WTC11 (cell line): Measurements from ENCODE around the gene UCHL3. TPM values are rescaled to one million over a fixed set of nuclear protein-coding genes. Genes with fewer than 3 reads are reported as not detected.

Experiments
- ATF1 ChIP-seq: sonication (generic); formaldehyde crosslinking; IDR thresholded peaks from 2 replicates; pipeline ENCODE4 v1.8.1; 2023; ENCODE audit warnings: mild to moderate bottlenecking, moderate library complexity, missing genetic modification reagents
- ELF4 ChIP-seq: sonication (generic); formaldehyde crosslinking; IDR thresholded peaks from 2 replicates; pipeline ENCODE4 v1.8.1; 2022; ENCODE audit warnings: low read depth, mild to moderate bottlenecking, moderate library complexity, missing genetic modification reagents
- FOXK1 ChIP-seq: sonication (generic); formaldehyde crosslinking; IDR thresholded peaks from 2 replicates; pipeline ENCODE4 v1.8.0; 2022; ENCODE audit warnings: mild to moderate bottlenecking, moderate library complexity, missing genetic modification reagents
- GABPB1 ChIP-seq: sonication (generic); formaldehyde crosslinking; IDR thresholded peaks from 2 replicates; pipeline ENCODE4 v1.8.1; 2023; ENCODE audit warnings: mild to moderate bottlenecking, missing genetic modification reagents
- IRF2 ChIP-seq: sonication (generic); formaldehyde crosslinking; IDR thresholded peaks from 2 replicates; pipeline ENCODE4 v1.8.0; 2022; ENCODE audit warnings: low read depth, missing genetic modification reagents, borderline replicate concordance
- MYBL2 ChIP-seq: sonication (generic); formaldehyde crosslinking; IDR thresholded peaks from 2 replicates; pipeline ENCODE4 v1.8.1; 2023; ENCODE audit warnings: mild to moderate bottlenecking, moderate library complexity, missing genetic modification reagents
- NFATC4 ChIP-seq: fragments of 250-450 bp; sonication (Bioruptor Pico); IDR thresholded peaks from 2 replicates; pipeline ENCODE4 v1.9.0; 2021; ENCODE audit warnings: mild to moderate bottlenecking
- NFE2L1 ChIP-seq: sonication (generic); formaldehyde crosslinking; IDR thresholded peaks from 2 replicates; pipeline ENCODE4 v1.8.1; 2023; ENCODE audit warnings: missing genetic modification reagents
- NR2C2 ChIP-seq: sonication (generic); formaldehyde crosslinking; IDR thresholded peaks from 2 replicates; pipeline ENCODE4 v1.8.0; 2022; ENCODE audit warnings: mild to moderate bottlenecking, missing genetic modification reagents
- PRRX2 ChIP-seq: fragments of 250-450 bp; sonication (Bioruptor Pico); IDR thresholded peaks from 2 replicates; pipeline ENCODE4 v1.8.0; 2021; ENCODE audit warnings: mild to moderate bottlenecking
- RELA ChIP-seq: sonication (generic); formaldehyde crosslinking; IDR thresholded peaks from 2 replicates; pipeline ENCODE4 v1.8.1; 2022; ENCODE audit warnings: missing genetic modification reagents, mild to moderate bottlenecking, borderline replicate concordance
- SMAD3 ChIP-seq: sonication (generic); formaldehyde crosslinking; IDR thresholded peaks from 2 replicates; pipeline ENCODE4 v1.8.0; 2022; ENCODE audit warnings: missing genetic modification reagents, mild to moderate bottlenecking, borderline replicate concordance
- SMAD4 ChIP-seq: sonication (generic); formaldehyde crosslinking; IDR thresholded peaks from 2 replicates; pipeline ENCODE4 v1.8.0; 2022; ENCODE audit warnings: mild to moderate bottlenecking, missing genetic modification reagents
- SP1 ChIP-seq: sonication (generic); formaldehyde crosslinking; conservative IDR thresholded peaks from 2 replicates; pipeline ENCODE4 v1.8.1; 2022; ENCODE audit warnings: missing genetic modification reagents
- TEAD1 ChIP-seq: sonication (generic); formaldehyde crosslinking; IDR thresholded peaks from 2 replicates; pipeline ENCODE4 v1.8.0; 2022; ENCODE audit warnings: mild to moderate bottlenecking, missing genetic modification reagents
- ZNF138 ChIP-seq: sonication (generic); formaldehyde crosslinking; conservative IDR thresholded peaks from 2 replicates; pipeline ENCODE4 v1.8.1; 2022; ENCODE audit warnings: mild to moderate bottlenecking, moderate library complexity, missing genetic modification reagents
- ZNF232 ChIP-seq: sonication (generic); formaldehyde crosslinking; IDR thresholded peaks from 2 replicates; pipeline ENCODE4 v1.8.0; 2022; ENCODE audit warnings: mild to moderate bottlenecking, missing genetic modification reagents
- ZNF396 ChIP-seq: fragments of 250-450 bp; sonication (Bioruptor Pico); IDR thresholded peaks from 2 replicates; pipeline ENCODE4 v1.8.0; 2021; ENCODE audit warnings: mild to moderate bottlenecking, moderate library complexity, borderline replicate concordance
- ZNF671 ChIP-seq: fragments of 250-450 bp; sonication (Bioruptor Pico); IDR thresholded peaks from 2 replicates; pipeline ENCODE4 v1.8.0; 2021; ENCODE audit warnings: mild to moderate bottlenecking
- total RNA-seq: library from RNA; stranded (reverse); gene quantifications from 3 replicates; pipeline ENCODE4 v1.2.3, GENCODE V29; 2021
- TF ChIP-seq, protein P1 (sequence below): fragments of 250-450 bp; sonication (Bioruptor Pico); IDR thresholded peaks from 2 replicates; pipeline ENCODE4 v1.9.0; 2021; ENCODE audit warnings: mild to moderate bottlenecking, borderline replicate concordance
- TF ChIP-seq, protein P2 (sequence below): sonication (generic); formaldehyde crosslinking; IDR thresholded peaks from 2 replicates; pipeline ENCODE4 v1.8.1; 2022; ENCODE audit warnings: low read depth, missing genetic modification reagents, borderline replicate concordance
- TF ChIP-seq, protein P3 (sequence below): sonication (generic); formaldehyde crosslinking; IDR thresholded peaks from 2 replicates; pipeline ENCODE4 v1.8.1; 2023; ENCODE audit warnings: mild to moderate bottlenecking, missing genetic modification reagents
- TF ChIP-seq, protein P4 (sequence below): fragments of 250-450 bp; sonication (Bioruptor Pico); IDR thresholded peaks from 2 replicates; pipeline ENCODE4 v1.9.0; 2021; ENCODE audit warnings: mild to moderate bottlenecking
- TF ChIP-seq, protein P5 (sequence below): sonication (generic); formaldehyde crosslinking; conservative IDR thresholded peaks from 2 replicates; pipeline ENCODE4 v1.8.1; 2022; ENCODE audit warnings: mild to moderate bottlenecking, missing genetic modification reagents
- TF ChIP-seq, protein P6 (sequence below): fragments of 250-450 bp; sonication (Bioruptor Pico); IDR thresholded peaks from 2 replicates; pipeline ENCODE4 v1.9.0; 2021; ENCODE audit warnings: moderate library complexity, mild to moderate bottlenecking, inconsistent platforms, borderline replicate concordance
- TF ChIP-seq, protein P7 (sequence below): fragments of 250-450 bp; sonication (Bioruptor Pico); conservative IDR thresholded peaks from 2 replicates; pipeline ENCODE4 v1.9.0; 2021; ENCODE audit warnings: mild to moderate bottlenecking
- TF ChIP-seq, protein P8 (sequence below): sonication (generic); formaldehyde crosslinking; IDR thresholded peaks from 2 replicates; pipeline ENCODE4 v1.8.0; 2022; ENCODE audit warnings: mild to moderate bottlenecking, missing genetic modification reagents
- TF ChIP-seq, protein P9 (sequence below): sonication (generic); formaldehyde crosslinking; IDR thresholded peaks from 2 replicates; pipeline ENCODE4 v1.8.1; 2023; ENCODE audit warnings: mild to moderate bottlenecking, missing genetic modification reagents, moderate library complexity

UCHL3 gene
- total RNA-seq, 1 experiment from 2014 or later = 46.9 TPM

DNA sequence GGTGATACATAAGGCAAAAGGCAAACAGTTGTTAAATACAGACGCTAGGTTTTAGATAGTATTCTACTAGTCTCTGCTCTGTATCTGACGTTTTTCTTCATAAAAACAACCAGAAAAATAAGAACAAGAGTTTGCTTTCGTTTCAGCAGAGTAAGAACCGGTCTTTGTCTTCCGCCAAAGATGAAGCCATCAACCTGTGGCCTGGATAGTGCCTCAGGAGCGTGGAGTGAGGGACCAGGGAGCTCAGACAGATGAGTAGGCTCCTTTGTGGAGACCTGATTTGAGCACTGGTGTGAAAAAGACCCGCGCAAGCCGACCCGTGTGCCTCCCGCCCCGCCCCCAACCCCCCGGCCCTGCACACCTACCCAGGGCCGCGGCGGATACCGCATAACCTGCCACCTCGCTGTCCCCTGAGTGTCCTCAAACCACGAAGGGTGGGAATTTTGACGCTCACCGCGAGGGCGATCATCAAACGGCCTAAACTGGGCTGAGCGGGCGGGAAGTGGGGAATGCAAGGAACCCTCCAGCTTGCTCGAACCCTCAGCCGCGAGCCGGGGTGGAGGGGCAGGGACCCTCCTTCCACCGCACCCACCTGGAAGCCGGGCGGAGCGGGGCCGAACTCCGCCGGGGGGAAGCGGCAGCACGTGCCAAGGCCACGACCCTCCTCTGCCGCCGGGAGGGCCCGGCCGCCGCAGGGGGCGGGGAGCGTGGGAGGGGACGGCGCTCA, 85.7 kb downstream of the UCHL3 start (continued):
- peak; percentile 58; the same call in 1 of the 2 replicates for TF ChIP-seq SMAD3 (CRISPR knock-in tag)
- no peak for TF ChIP-seq PRRX2 (CRISPR knock-in tag)
- TF ChIP-seq, protein P1, sequence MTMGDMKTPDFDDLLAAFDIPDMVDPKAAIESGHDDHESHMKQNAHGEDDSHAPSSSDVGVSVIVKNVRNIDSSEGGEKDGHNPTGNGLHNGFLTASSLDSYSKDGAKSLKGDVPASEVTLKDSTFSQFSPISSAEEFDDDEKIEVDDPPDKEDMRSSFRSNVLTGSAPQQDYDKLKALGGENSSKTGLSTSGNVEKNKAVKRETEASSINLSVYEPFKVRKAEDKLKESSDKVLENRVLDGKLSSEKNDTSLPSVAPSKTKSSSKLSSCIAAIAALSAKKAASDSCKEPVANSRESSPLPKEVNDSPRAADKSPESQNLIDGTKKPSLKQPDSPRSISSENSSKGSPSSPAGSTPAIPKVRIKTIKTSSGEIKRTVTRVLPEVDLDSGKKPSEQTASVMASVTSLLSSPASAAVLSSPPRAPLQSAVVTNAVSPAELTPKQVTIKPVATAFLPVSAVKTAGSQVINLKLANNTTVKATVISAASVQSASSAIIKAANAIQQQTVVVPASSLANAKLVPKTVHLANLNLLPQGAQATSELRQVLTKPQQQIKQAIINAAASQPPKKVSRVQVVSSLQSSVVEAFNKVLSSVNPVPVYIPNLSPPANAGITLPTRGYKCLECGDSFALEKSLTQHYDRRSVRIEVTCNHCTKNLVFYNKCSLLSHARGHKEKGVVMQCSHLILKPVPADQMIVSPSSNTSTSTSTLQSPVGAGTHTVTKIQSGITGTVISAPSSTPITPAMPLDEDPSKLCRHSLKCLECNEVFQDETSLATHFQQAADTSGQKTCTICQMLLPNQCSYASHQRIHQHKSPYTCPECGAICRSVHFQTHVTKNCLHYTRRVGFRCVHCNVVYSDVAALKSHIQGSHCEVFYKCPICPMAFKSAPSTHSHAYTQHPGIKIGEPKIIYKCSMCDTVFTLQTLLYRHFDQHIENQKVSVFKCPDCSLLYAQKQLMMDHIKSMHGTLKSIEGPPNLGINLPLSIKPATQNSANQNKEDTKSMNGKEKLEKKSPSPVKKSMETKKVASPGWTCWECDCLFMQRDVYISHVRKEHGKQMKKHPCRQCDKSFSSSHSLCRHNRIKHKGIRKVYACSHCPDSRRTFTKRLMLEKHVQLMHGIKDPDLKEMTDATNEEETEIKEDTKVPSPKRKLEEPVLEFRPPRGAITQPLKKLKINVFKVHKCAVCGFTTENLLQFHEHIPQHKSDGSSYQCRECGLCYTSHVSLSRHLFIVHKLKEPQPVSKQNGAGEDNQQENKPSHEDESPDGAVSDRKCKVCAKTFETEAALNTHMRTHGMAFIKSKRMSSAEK (CRISPR knock-in tag) = no peak
- no peak for TF ChIP-seq ZNF671 (CRISPR knock-in tag)
- peak; percentile 15; the same call in 1 of the 2 replicates for TF ChIP-seq FOXK1 (CRISPR knock-in tag)
- TF ChIP-seq, protein P2, sequence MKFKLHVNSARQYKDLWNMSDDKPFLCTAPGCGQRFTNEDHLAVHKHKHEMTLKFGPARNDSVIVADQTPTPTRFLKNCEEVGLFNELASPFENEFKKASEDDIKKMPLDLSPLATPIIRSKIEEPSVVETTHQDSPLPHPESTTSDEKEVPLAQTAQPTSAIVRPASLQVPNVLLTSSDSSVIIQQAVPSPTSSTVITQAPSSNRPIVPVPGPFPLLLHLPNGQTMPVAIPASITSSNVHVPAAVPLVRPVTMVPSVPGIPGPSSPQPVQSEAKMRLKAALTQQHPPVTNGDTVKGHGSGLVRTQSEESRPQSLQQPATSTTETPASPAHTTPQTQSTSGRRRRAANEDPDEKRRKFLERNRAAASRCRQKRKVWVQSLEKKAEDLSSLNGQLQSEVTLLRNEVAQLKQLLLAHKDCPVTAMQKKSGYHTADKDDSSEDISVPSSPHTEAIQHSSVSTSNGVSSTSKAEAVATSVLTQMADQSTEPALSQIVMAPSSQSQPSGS (CRISPR knock-in tag) = no peak
- no peak for TF ChIP-seq ELF4 (CRISPR knock-in tag)
- TF ChIP-seq, protein P3, sequence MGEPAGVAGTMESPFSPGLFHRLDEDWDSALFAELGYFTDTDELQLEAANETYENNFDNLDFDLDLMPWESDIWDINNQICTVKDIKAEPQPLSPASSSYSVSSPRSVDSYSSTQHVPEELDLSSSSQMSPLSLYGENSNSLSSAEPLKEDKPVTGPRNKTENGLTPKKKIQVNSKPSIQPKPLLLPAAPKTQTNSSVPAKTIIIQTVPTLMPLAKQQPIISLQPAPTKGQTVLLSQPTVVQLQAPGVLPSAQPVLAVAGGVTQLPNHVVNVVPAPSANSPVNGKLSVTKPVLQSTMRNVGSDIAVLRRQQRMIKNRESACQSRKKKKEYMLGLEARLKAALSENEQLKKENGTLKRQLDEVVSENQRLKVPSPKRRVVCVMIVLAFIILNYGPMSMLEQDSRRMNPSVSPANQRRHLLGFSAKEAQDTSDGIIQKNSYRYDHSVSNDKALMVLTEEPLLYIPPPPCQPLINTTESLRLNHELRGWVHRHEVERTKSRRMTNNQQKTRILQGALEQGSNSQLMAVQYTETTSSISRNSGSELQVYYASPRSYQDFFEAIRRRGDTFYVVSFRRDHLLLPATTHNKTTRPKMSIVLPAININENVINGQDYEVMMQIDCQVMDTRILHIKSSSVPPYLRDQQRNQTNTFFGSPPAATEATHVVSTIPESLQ (CRISPR knock-in tag) = no peak
- TF ChIP-seq, protein P4, sequence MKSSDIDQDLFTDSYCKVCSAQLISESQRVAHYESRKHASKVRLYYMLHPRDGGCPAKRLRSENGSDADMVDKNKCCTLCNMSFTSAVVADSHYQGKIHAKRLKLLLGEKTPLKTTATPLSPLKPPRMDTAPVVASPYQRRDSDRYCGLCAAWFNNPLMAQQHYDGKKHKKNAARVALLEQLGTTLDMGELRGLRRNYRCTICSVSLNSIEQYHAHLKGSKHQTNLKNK = no peak
- TF ChIP-seq ZNF396 (CRISPR knock-in tag) = no peak
- TF ChIP-seq MYBL2 (CRISPR knock-in tag) = 0 out of 2 replicates have a peak, but pooled peaks have one; percentile 56
- TF ChIP-seq NFATC4 (CRISPR knock-in tag) = no peak
- TF ChIP-seq, protein P5, sequence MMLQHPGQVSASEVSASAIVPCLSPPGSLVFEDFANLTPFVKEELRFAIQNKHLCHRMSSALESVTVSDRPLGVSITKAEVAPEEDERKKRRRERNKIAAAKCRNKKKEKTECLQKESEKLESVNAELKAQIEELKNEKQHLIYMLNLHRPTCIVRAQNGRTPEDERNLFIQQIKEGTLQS (CRISPR knock-in tag) = no peak
- TF ChIP-seq RELA (CRISPR knock-in tag) = no peak
- TF ChIP-seq SMAD4 (CRISPR knock-in tag) = no peak
- TF ChIP-seq TEAD1 (CRISPR knock-in tag) = peak; percentile 76
- no peak for TF ChIP-seq IRF2 (CRISPR knock-in tag)
- TF ChIP-seq, protein P6, sequence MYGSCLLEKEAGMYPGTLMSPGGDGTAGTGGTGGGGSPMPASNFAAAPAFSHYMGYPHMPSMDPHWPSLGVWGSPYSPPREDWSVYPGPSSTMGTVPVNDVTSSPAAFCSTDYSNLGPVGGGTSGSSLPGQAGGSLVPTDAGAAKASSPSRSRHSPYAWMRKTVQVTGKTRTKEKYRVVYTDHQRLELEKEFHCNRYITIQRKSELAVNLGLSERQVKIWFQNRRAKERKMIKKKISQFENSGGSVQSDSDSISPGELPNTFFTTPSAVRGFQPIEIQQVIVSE (CRISPR knock-in tag) = no peak
- TF ChIP-seq NFE2L1 (CRISPR knock-in tag) = peak; percentile 27; the same call in 1 of the 2 replicates
- TF ChIP-seq NR2C2 (CRISPR knock-in tag) = no peak
- TF ChIP-seq ZNF232 (CRISPR knock-in tag) = no peak
- no peak for TF ChIP-seq GABPB1 (CRISPR knock-in tag)
- TF ChIP-seq, protein P7, sequence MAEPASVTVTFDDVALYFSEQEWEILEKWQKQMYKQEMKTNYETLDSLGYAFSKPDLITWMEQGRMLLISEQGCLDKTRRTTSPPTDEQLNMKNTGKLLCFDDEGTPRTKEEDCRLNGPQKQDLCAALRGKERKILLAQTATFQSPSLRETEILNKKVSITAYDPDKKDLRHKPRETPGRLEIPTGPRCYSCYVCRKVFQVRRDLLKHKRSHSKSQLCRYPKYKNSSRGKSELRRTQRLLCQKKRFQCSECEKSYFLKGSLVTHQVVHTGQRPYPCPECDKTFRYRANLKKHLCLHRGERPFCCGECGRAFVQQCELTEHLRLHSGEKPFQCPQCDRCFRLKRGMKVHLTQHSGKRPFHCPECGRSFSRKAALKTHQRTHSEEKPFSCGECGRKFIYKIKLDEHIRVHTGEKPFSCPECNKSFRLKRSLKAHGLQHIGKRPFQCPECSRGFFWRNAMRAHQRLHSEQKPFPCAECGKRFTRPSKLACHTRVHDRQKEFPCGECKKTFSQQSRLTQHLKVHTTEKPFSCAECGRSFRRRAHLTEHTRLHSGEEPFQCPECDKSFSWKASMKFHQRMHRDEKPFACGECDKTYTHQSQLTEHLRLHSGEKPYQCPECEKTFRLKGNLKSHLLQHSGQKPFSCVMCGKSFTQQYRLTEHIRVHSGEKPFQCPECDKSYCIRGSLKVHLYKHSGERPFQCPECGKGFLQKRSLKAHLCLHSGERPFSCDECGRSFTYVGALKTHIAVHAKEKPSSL (CRISPR knock-in tag) = no peak
- TF ChIP-seq, protein P8, sequence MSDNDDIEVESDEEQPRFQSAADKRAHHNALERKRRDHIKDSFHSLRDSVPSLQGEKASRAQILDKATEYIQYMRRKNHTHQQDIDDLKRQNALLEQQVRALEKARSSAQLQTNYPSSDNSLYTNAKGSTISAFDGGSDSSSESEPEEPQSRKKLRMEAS (CRISPR knock-in tag) = peak; percentile 83
- TF ChIP-seq ATF1 (CRISPR knock-in tag) = no peak
- TF ChIP-seq SP1 (CRISPR knock-in tag) = no peak; the same call in 1 of the 2 replicates
- TF ChIP-seq ZNF138 (CRISPR knock-in tag) = no peak
- TF ChIP-seq, protein P9, sequence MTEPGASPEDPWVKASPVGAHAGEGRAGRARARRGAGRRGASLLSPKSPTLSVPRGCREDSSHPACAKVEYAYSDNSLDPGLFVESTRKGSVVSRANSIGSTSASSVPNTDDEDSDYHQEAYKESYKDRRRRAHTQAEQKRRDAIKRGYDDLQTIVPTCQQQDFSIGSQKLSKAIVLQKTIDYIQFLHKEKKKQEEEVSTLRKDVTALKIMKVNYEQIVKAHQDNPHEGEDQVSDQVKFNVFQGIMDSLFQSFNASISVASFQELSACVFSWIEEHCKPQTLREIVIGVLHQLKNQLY (CRISPR knock-in tag) = no peak
